GM19468 (cell line): ENCODE measurements around the gene MRPS17.
"Not testable (repeated sequence)": the region's sequence is repeated elsewhere in the genome, so short reads cannot be mapped to it uniquely, and the experiment has no call there.

Experiments used
- ATAC-seq: cut with Tn5 transposase; IDR thresholded peaks from one replicate; pipeline ENCODE4 v1.9.1; 2021; ENCODE audit warnings: mild to moderate bottlenecking, moderate library complexity, moderate number of reproducible peaks; ENCODE audit not compliant: unreplicated experiment; ENCODE audit errors: extremely low read depth

The MRPS17 gene

GRCh38 chr7:55951637-55952351, at the start of gene MRPS17:
Gene MRPS17, plus strand, starts transcription at chr7:55951877. Its CDS starts 1,319 bp downstream, at chr7:55953196.
- peak; percentile 100 for ATAC-seq

GRCh38 chr7:55903985-55904759, 47.5 kb upstream of the MRPS17 start:
- ATAC-seq, result peak; percentile 80

GRCh38 chr7:55912748-55913158, 38.9 kb upstream of the MRPS17 start:
- ATAC-seq, result no peak

- no peak for ATAC-seq
Measured at GRCh38 chr7:55917771-55918170, 33.9 kb upstream of the MRPS17 start.

DNA sequence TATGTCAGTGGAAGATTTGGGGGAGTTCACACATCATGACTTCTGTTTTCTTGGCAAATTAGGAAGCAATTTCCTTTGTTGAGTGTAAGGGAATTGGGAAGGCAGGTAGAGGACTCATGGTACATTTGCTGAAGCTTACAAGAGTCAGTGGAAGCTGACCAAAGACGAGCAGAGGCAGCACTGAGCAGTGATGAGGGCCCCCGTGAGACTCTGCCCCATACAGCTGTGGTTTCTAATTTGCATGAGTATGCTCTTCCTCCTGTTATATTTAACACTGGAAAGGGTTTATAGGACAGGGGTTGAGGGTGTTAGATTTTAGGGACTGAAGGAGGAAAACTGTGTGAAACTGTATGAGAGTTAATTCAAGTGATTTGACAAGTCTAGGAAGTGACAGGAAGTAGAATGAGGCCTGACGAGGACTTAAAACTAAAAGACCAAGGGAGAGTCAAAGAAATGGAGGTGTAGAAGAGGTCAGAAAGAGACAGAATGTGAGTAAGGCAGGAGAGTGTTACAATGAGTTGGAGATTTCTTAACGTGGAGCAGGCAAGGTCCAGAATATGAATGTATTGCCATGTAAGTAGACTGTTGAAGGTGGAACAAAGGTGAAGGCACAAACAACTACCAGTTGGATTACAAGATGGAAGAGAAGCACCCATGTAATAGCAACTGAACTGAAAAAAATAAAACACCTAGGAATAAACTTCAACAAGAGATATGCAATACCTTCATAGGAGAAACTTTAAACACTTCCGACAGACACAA, 23.5 kb upstream of the MRPS17 start:
- no peak for ATAC-seq

GRCh38 chr7:55931421-55932151, 20.1 kb upstream of the MRPS17 start:
- no peak for ATAC-seq

GRCh38 chr7:55939514-55940123, 12.1 kb upstream of the MRPS17 start:
- ATAC-seq, result no peak

DNA sequence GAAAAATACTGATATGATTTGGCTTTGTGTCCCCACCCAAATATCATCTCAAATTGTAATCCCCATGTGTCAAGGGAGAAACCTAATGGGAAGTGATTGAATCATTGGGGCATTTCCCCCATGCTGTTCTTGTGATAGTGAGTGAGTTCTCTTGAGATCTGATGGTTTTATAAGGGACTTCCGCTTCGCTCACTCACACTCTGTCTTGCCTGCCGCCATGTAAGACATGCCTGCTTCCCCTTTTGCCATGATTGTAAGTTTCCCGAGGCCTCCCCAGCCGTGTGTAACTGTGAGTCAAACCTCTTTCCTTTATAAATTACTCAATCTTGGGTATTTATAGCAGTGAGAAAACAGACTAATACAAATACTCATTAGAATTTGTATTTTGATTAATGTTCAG, 5.1 kb upstream of the MRPS17 start:
- ATAC-seq, result no peak

DNA sequence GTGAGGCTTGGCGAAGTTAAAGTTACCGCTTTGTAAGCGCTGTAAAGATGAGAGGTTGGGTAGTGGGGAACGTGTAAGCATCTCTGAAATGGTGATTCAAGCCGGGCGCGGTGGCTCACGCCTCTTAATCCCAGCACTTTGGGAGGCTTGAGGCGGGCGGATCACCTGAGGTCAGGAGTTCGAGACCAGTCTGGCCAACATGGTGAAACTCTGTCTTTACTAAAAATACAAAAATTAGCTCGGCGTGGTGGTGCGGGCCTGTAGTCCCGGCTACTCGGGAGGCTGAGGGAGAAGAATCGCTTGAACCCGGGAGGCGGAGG, 635 bp downstream of the MRPS17 start:
- ATAC-seq, result not testable (repeated sequence)

GRCh38 chr7:55953707-55954475, 2.2 kb downstream of the MRPS17 start:
- no peak for ATAC-seq

GRCh38 chr7:55957190-55957589, 5.5 kb downstream of the MRPS17 start:
- ATAC-seq, result no peak

DNA sequence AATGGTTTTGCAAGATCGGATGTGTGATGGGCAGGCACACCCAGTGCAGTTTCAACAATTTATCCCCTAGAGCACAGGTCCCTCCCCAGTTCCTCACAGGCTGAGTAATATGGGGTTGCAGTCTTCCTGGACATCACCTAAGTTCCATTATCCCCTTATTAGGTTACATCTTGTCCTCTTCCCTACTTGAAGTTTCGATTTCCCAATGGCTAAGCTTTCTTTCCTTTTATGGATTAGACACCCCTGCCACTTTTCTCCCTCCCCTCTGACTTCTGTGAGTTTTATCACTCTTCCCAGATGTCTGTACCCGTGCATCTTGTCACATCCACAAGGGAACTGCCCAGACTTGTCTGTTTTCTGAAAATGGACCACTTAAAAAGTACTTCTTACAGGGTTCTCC, 10.3 kb downstream of the MRPS17 start:
- no peak for ATAC-seq

GRCh38 chr7:55963584-55964168, 12.0 kb downstream of the MRPS17 start:
- ATAC-seq, result no peak

- peak; percentile 74 for ATAC-seq
Measured at GRCh38 chr7:55964261-55965099, 12.8 kb downstream of the MRPS17 start, which contains the start of gene NIPSNAP2. Gene NIPSNAP2, plus strand, starts transcription at chr7:55964585. Its CDS starts 25 bp downstream, at chr7:55964610.

DNA sequence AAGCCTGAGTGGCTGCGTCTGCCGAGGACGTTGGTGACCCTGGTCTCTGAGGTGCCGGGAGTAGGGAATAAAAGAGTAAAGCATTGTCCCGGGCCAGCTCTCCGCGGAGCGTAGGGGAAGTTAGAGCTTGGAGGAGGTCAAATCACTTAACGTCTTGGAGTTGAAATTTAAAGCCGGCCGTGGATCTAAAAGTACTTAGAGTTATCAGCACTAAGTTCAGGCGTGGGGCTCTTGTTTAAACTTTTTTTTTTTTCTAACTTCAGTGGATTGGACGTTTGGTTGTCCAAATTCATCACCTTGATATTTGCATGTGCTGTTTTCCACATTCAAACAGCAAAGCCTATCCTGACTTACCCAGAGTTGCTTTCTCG, 13.4 kb downstream of the MRPS17 start:
- no peak for ATAC-seq

GRCh38 chr7:55965805-55966421, 14.2 kb downstream of the MRPS17 start:
- no peak for ATAC-seq

GRCh38 chr7:55966851-55967250, 15.2 kb downstream of the MRPS17 start:
- no peak for ATAC-seq
